Mucosa of rectum (tissue), 2 donors: ENCODE data around the gene GOLGA6L25.
A peak's percentile ranks its signal among the peaks of the same experiment; 100 is the strongest.
"Not testable (repeated sequence)": the region's sequence is repeated elsewhere in the genome, so short reads cannot be mapped to it uniquely, and the experiment has no call there.

Source experiments
- H3K27ac ChIP-seq, 2 donors: one replicate each; pipeline ENCODE4 v1.7.0; 2013; ENCODE audit warnings: inconsistent platforms in 2 of 2, low read depth in 2 of 2, low read length in 2 of 2
- H3K27me3 ChIP-seq, 2 donors: one replicate each; pipeline ENCODE4 v1.7.0; 2013; ENCODE audit warnings: low read length in 2 of 2; ENCODE audit not compliant: control insufficient read depth in 2 of 2, insufficient read depth in 2 of 2
- H3K36me3 ChIP-seq, 2 donors: one replicate each; pipeline ENCODE4 v1.7.0; 2013; ENCODE audit warnings: low read length in 2 of 2; ENCODE audit not compliant: control insufficient read depth in 2 of 2, insufficient read depth in 2 of 2
- H3K4me1 ChIP-seq, 2 donors: one replicate each; pipeline ENCODE4 v1.7.0; 2013; ENCODE audit warnings: low read length in 2 of 2, mild to moderate bottlenecking in 1 of 2; ENCODE audit not compliant: control insufficient read depth in 2 of 2, insufficient read depth in 2 of 2
- H3K4me3 ChIP-seq, 2 donors: one replicate each; pipeline ENCODE4 v1.7.0; 2013; ENCODE audit warnings: low read length in 2 of 2
- H3K9ac ChIP-seq, 2 donors: one replicate each; pipeline ENCODE4 v1.7.0; 2013; ENCODE audit warnings: low read length in 2 of 2, low read depth in 1 of 2, mild to moderate bottlenecking in 1 of 2
- H3K9me3 ChIP-seq, 2 donors: one replicate each; pipeline ENCODE4 v1.7.0; 2013; ENCODE audit warnings: low read length in 2 of 2; ENCODE audit not compliant: control insufficient read depth in 2 of 2
- donor health status: healthy.
- donor health status: Normal muscosa, but diverticular disease.

Gene GOLGA6L25

GRCh38 chr15:28553268-28553667 lies at the start of gene GOLGA6L25:
GOLGA6L25 (plus strand) TSS chr15:28553568; CDS start chr15:28553629, 61 bp downstream.
- H3K27ac ChIP-seq, H3K4me1 ChIP-seq, H3K27me3 ChIP-seq, H3K9me3 ChIP-seq, H3K36me3 ChIP-seq, H3K4me3 ChIP-seq, H3K9ac ChIP-seq: not testable (repeated sequence)

DNA sequence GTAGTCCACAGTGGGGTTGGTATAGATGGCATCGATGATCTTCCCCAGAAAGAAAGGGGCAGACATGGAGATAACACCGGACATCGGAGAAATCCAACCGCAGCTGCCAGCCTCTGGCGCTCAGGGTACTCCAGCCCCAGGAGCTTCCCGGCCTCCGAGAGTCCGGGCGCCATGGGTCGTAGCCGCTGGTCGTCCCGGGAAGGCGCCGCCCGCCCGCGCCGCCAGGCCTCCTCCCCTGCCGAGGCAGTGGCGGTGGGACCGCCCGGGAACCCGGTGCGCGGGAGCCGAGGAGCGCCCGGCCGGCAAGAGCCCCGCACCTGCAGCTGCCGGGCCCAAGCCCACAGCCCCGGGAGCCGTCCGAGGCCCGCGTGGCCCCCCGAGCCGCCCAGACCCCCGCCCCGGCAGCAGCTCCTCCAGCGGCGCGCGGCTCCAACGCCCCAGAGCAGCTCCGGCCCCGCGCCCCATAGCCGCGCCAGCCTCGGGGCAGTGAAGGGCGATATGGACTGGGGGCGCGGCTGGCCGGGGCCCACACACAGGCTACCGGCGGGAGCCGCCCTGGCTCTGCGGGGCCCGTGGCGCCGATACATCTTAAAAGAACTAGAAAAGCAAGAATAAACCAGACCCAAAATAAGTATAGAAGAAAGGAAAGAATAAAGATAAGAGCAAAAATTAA lies 45.0 kb upstream of the GOLGA6L25 start:
- not testable (repeated sequence) for H3K9ac ChIP-seq, H3K4me1 ChIP-seq, H3K36me3 ChIP-seq, H3K9me3 ChIP-seq, H3K27ac ChIP-seq, H3K4me3 ChIP-seq, H3K27me3 ChIP-seq

GRCh38 chr15:28514128-28514527 lies 39.2 kb upstream of the GOLGA6L25 start:
- not testable (repeated sequence) for H3K36me3 ChIP-seq, H3K4me1 ChIP-seq, H3K27me3 ChIP-seq, H3K9ac ChIP-seq, H3K4me3 ChIP-seq, H3K27ac ChIP-seq, H3K9me3 ChIP-seq

DNA sequence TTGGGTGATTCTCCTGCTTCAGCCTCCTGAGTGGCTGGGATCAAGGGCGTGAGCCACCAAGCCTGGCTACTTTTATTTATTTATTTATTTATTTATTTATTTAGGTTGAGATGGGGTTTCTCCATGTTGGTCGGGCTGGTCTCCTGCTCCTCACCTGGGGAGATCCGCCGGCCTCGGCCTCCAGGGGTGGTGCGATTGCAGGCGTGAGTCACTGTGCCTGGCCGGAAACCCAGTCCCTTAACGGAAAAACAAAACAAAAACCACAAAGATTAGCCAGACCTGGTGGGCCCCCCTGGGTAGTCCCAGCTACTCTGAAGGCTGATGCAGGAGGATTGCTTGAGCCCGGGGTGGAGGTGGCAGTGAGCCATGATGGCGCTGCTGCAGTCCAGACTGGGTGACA lies 38.2 kb upstream of the GOLGA6L25 start:
- H3K27me3 ChIP-seq, H3K27ac ChIP-seq, H3K4me3 ChIP-seq, H3K9ac ChIP-seq, H3K4me1 ChIP-seq, H3K9me3 ChIP-seq, H3K36me3 ChIP-seq: not testable (repeated sequence)

GRCh38 chr15:28532954-28533353 lies 20.4 kb upstream of the GOLGA6L25 start, which contains the start of gene GOLGA8G:
GOLGA8G (minus strand) TSS chr15:28532971; CDS start chr15:28532909, 62 bp downstream.
- H3K9ac ChIP-seq, H3K4me1 ChIP-seq, H3K27ac ChIP-seq, H3K4me3 ChIP-seq, H3K36me3 ChIP-seq, H3K27me3 ChIP-seq, H3K9me3 ChIP-seq: not testable (repeated sequence)

DNA sequence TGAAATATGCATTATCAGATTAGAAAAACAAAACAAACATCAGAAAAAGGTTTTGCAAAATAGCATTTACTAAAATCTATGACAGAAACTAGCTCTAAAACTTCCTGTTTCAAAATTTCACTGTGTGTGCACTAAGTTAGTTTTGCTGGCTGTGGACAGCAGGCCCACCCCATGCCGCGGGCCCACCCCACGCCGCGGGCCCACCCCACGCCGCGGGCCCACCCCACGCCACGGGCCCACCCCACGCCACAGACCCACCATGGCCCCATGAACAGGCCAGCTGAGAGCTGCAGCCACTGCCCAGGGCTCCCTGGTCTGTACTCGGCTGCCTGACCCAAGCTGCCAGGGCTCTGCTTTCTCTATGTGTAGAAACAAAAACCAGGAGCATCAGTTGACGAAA lies 20.0 kb downstream of the GOLGA6L25 start:
- not testable (repeated sequence) for H3K27me3 ChIP-seq, H3K9ac ChIP-seq, H3K27ac ChIP-seq, H3K4me3 ChIP-seq, H3K9me3 ChIP-seq, H3K4me1 ChIP-seq, H3K36me3 ChIP-seq

DNA sequence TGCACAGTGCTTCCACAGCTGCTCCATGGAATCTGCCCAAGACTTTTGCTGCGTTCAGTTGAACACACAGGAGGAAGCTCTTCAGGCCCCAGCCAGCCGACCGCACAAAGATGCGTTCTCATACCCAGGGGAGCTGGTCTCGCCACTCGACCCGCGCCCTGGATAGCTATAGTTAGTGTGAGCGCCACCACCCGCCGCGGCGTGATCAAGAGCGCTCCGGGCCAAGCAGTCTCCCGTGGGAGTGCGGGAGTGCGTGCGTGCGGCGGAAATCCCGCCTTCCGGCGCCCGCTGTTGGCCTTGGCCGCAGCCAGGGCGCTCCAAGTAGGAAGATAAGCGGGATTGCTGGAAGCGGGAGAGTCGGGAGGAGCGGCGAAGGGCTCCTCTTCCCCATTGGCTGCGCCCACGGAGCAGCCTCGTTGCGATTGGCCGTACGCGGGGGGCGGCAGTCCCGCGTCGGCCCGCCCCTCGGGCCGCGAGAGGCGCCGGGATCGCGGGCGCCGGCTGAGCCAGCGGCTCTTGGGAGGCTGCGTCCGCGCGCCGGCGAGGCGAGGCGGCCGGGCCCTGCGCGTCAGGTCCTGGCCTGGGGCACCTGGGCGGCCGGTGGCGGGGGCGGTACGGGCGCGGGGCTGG lies 35.7 kb downstream of the GOLGA6L25 start:
- peak overlapping the region; percentile 37 to 43 for H3K4me3 ChIP-seq
- not testable (repeated sequence) for H3K27ac ChIP-seq, H3K9ac ChIP-seq, H3K27me3 ChIP-seq, H3K36me3 ChIP-seq, H3K4me1 ChIP-seq, H3K9me3 ChIP-seq

- H3K4me1 ChIP-seq, H3K27me3 ChIP-seq, H3K36me3 ChIP-seq, H3K9ac ChIP-seq, H3K9me3 ChIP-seq, H3K27ac ChIP-seq: not testable (repeated sequence)
- H3K4me3 ChIP-seq: peak overlapping the region; percentile 35 to 66
Observed at GRCh38 chr15:28589769-28590168, 36.4 kb downstream of the GOLGA6L25 start.

GRCh38 chr15:28592395-28592794 lies 39.0 kb downstream of the GOLGA6L25 start:
- not testable (repeated sequence) for H3K9ac ChIP-seq, H3K27ac ChIP-seq, H3K27me3 ChIP-seq, H3K4me1 ChIP-seq, H3K9me3 ChIP-seq, H3K36me3 ChIP-seq, H3K4me3 ChIP-seq

- H3K9me3 ChIP-seq, H3K9ac ChIP-seq, H3K36me3 ChIP-seq, H3K4me3 ChIP-seq, H3K4me1 ChIP-seq, H3K27ac ChIP-seq, H3K27me3 ChIP-seq: not testable (repeated sequence)
Observed at GRCh38 chr15:28593424-28594129, 40.2 kb downstream of the GOLGA6L25 start.
